Lower lobe of right lung (tissue), 2 donors: ENCODE measurements around the gene EFCAB6. TPM values are rescaled to one million over a fixed set of nuclear protein-coding genes. Genes with fewer than 3 reads are reported as not detected.

Source experiments
- ATAC-seq, 2 donors: fragments of 200-7000 bp; cut with Tn5 transposase; one replicate each; pipeline ENCODE4 v1.9.1; 2020 to 2022; ENCODE audit warnings: mild to moderate bottlenecking in 2 of 2, moderate library complexity in 2 of 2
- DNase-seq: peaks from one replicate; pipeline ENCODE4 v3.0.0-alpha.2; 2020
- H3K27ac ChIP-seq: fragments of 200-600 bp; one replicate; pipeline ENCODE4 v1.8.0; 2022
- H3K27me3 ChIP-seq: fragments of 200-600 bp; one replicate; pipeline ENCODE4 v1.8.0; 2022; ENCODE audit warnings: low read depth
- H3K36me3 ChIP-seq: fragments of 200-600 bp; one replicate; pipeline ENCODE4 v1.8.0; 2022; ENCODE audit warnings: mild to moderate bottlenecking
- H3K4me1 ChIP-seq: fragments of 200-600 bp; one replicate; pipeline ENCODE4 v1.8.0; 2022
- H3K4me3 ChIP-seq: fragments of 200-600 bp; one replicate; pipeline ENCODE4 v1.8.0; 2022; ENCODE audit warnings: mild to moderate bottlenecking
- H3K9me3 ChIP-seq: fragments of 200-600 bp; one replicate; pipeline ENCODE4 v1.8.0; 2022
- intact Hi-C: fragments of 100-400 bp; cut with DNase I; formaldehyde crosslinking; loops from one replicate; pipeline ENCODE4 v1.11.0; 2022
- total RNA-seq: library from RNA; stranded (reverse); fragmentation: NEBNext Ultra II Directional; extraction: Animal tissue kit (Norgen Biotek cat#: 25700); gene quantifications from one replicate; pipeline ENCODE4 v1.2.1, GENCODE V29; 2021
- TF ChIP-seq, protein P1 (sequence below): fragments of 200-600 bp; IDR thresholded peaks from one replicate; pipeline ENCODE4 v1.8.0; 2022; ENCODE audit warnings: antibody characterized with exemption, mild to moderate bottlenecking
- donor health status: DM: no; HTN: yes; CAD: no; lungs with severe emphysema.

Gene EFCAB6
- total RNA-seq, 1 donor from 2014 or later, result 5.8 TPM

DNA sequence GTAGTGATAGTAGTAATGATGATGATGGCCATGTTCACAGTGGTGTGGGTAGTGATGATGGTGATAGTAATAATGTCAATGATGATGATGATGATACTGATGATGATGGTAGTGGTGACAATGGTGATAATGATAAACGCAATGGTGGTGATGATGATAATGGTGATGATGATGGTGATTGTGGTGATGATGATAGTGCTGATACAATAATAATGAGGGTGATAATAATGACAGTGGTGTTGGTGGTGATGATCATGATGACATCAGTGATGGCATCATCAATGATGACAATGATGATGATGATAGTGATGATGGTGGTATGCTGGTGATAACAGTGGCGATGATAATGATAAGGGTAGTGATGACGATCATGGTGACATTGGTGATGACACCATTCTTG is 308.0 kb downstream of the EFCAB6 start:
- peaks cover 3% of the 10 kb centered on the region for H3K27me3 ChIP-seq
- no peak for ATAC-seq
- H3K4me3 ChIP-seq, result no peak overlapping the region
- TF ChIP-seq, protein P1, sequence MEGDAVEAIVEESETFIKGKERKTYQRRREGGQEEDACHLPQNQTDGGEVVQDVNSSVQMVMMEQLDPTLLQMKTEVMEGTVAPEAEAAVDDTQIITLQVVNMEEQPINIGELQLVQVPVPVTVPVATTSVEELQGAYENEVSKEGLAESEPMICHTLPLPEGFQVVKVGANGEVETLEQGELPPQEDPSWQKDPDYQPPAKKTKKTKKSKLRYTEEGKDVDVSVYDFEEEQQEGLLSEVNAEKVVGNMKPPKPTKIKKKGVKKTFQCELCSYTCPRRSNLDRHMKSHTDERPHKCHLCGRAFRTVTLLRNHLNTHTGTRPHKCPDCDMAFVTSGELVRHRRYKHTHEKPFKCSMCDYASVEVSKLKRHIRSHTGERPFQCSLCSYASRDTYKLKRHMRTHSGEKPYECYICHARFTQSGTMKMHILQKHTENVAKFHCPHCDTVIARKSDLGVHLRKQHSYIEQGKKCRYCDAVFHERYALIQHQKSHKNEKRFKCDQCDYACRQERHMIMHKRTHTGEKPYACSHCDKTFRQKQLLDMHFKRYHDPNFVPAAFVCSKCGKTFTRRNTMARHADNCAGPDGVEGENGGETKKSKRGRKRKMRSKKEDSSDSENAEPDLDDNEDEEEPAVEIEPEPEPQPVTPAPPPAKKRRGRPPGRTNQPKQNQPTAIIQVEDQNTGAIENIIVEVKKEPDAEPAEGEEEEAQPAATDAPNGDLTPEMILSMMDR, result no peak
- DNase-seq, result no peak
- intact Hi-C loops, result no loop called here
- H3K36me3 ChIP-seq, result no peaks in the 10 kb centered on the region
- H3K27ac ChIP-seq, result no peak overlapping the region
- no peaks in the 10 kb centered on the region for H3K4me1 ChIP-seq
- H3K9me3 ChIP-seq, result no peaks in the 10 kb centered on the region

DNA sequence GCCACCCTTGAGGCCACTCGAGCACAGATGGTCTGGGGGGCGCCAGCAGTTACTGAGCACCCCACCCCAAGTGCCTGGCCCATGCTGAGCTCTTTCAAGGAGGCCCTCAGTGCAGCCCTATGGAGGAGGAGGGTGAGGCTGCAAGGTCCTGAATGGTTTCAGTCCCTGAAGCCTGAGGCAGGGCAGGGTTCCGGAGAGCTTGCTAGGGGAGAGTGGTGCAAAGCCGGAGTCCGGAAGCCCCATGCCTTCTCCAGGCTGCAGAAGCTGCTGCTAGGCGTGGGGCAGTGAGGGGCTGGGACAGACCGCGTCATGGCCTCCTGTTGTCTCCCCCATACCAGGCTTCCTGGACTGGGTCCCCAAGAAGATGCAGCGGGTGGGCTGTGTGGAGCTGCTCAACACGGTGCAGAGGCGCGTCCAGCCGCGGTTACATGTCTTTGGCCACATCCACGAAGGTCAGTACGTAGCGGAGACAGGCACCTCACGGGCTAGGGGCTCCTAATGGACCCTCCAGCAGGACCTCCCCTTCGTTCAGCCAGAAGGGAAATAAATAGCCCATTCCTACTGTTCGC is 309.7 kb downstream of the EFCAB6 start:
- TF ChIP-seq, protein P1, result no peak
- Histone ChIP-seq H3K9me3 (no peaks in the 10 kb centered on the region), H3K4me3 (no peak overlapping the region), H3K27me3 (peaks cover 3% of the 10 kb centered on the region), H3K36me3 (no peaks in the 10 kb centered on the region), H3K27ac (no peak overlapping the region), H3K4me1 (no peaks in the 10 kb centered on the region)
- intact Hi-C loops, result no loop called here
- ATAC-seq (peak in 1 of 2 donors; percentile 34), DNase-seq (no peak)

DNA sequence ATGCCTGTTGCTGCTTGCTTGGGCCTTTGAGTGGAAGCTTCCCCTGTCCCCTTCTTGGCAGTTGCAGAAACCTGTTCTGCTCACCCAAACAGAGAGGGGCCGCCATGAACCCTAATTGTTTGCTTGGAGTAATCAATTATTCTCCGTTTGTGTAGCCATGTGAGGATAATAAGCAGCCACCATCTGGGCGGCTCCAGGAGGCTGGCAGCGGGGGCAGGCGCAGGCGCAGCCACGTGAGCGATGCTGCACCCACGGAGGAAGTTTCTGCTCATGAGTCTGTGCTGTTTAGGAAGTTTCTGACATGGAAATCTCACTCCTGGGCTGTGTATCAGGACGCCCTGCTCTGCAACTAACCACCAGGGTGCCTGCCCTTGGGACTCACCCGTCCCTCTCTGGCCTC is 310.2 kb downstream of the EFCAB6 start:
- H3K9me3 ChIP-seq, result no peaks in the 10 kb centered on the region
- DNase-seq (no peak), ATAC-seq (no peak)
- H3K36me3 ChIP-seq, result no peaks in the 10 kb centered on the region
- H3K27me3 ChIP-seq, result peaks cover 3% of the 10 kb centered on the region
- H3K4me1 ChIP-seq, result no peaks in the 10 kb centered on the region
- H3K4me3 ChIP-seq, result no peak overlapping the region
- H3K27ac ChIP-seq, result no peak overlapping the region
- TF ChIP-seq, protein P1, result no peak
- intact Hi-C loops, result no loop called here

DNA sequence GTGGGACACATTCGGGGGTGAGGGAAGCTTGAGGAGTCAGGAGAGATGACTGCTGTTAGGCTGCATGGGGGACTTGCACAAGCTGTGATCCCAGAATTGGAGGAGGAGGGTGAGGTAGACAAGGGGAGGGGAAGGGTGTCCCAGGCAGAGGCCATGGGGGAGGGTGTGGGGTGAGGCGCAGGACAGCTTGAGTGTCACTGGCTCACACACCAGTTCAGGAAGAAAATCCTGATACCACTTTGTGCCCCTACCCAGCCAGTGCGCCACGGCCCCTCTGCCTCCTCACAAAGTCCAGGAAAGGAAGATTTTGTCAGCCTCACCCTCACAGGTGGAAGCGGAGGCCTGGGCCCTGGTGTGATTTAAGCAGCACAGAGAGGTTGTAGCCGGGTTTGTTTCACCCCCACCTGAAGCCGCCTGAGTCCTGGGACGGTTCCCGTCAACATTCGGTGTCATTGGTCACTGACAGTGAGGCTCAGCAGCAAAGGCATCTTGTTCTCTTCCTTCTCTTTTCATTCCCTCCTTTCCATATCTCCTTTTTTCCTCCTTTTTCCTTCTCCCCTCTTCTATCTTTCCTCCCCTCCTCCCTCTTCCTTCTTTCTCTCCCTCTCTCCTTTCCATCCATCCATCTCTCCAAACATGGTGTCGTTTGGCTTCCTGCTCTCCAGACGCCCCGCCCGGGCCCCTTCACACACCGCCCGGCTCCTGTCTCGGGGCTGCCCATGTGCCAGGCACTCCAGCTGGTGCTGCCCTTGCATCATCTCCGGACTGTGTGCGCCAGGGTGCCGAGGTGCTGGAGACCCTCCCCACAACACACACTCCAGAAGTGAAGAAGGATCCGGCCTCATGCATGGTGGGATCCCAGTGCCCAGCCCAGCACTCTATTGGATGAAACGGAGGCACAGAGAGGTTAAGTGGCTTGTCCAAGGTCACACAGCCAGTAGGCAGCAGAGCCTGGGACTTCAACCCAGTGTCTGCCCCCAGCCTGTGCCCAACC is 311.0 kb downstream of the EFCAB6 start:
- no peak overlapping the region for H3K4me3 ChIP-seq
- ATAC-seq (no peak), DNase-seq (no peak)
- no peak overlapping the region for H3K27ac ChIP-seq
- H3K9me3 ChIP-seq, result no peaks in the 10 kb centered on the region
- peaks cover 3% of the 10 kb centered on the region for H3K27me3 ChIP-seq
- TF ChIP-seq, protein P1, result no peak
- H3K4me1 ChIP-seq, result no peaks in the 10 kb centered on the region
- intact Hi-C loops, result no loop called here
- no peaks in the 10 kb centered on the region for H3K36me3 ChIP-seq

DNA sequence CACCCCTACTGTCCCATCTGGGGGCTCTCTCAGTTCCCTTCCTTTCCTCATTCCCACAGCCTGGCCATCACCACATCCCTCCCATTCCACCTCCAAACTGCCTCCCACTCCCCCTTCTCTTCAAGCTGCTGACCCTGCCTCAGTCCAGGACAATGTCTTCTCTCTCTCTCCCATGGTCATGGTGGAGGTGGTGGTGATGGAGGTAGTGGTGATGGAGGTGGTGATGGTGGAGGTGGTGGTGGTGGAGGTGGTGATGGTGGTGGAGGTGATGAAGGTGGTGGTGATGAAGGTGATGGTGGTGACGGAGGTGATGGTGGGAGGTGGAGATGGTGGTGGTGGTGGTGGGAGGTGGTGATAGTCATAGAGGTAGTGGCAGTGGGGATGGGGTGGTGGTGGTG is 313.2 kb downstream of the EFCAB6 start:
- Histone ChIP-seq H3K4me1 (no peaks in the 10 kb centered on the region), H3K9me3 (no peaks in the 10 kb centered on the region), H3K4me3 (no peak overlapping the region), H3K27me3 (peaks cover 4% of the 10 kb centered on the region), H3K27ac (no peak overlapping the region), H3K36me3 (no peaks in the 10 kb centered on the region)
- TF ChIP-seq, protein P1, result no peak
- intact Hi-C loops, result no loop called here
- ATAC-seq (no peak), DNase-seq (no peak)
